Measurements from ENCODE around the gene AGAP1. TPM values are rescaled to one million over a fixed set of nuclear protein-coding genes. Genes with fewer than 3 reads are reported as not detected.

Gene AGAP1
- total RNA-seq, 4 donors from 2014 or later = 5.3 to 30.6 (median 19.2) TPM

DNA sequence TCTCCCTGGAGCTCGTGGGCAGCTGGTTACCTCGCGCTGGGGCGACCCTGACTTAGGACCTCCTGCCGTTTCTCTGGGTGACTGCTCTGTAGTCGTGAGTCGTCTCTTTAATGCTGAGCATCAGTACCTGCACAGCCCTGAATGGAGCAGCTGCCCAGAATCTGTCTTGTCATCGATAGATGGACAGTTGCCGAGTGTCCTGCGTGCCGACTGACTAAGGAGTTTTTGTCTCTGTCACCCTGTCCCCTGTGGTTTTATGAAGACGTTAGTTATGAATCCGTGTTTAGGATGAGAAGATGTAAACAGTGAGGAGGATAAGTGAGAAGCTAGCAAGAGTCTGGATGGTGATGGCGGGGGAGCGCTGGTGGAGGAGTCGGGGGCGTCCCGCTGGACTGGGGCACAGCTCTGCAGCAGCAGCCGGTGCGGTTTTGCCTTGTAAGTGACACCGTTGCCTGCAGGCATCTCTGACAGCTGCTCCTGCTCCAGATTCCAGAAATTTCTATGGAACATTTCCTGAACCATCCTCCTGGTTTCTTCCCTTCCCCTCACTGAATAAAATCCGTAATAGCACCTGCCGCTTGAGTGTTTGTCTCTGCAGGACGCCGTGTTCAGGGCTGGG, 13.3 kb downstream of the AGAP1 start:
- DNase-seq = no peak
- Histone ChIP-seq H3K27me3 (no peaks in the 10 kb centered on the region), H3K4me1 (no peaks in the 10 kb centered on the region), H3K36me3 (no peaks in the 10 kb centered on the region), H3K27ac (no peak overlapping the region), H3K4me3 (no peak overlapping the region), H3K9me3 (no peaks in the 10 kb centered on the region)
- no peak for TF ChIP-seq POLR2A (IDR thresholded peaks at IDR 0.05)
- TF ChIP-seq, protein P1, sequence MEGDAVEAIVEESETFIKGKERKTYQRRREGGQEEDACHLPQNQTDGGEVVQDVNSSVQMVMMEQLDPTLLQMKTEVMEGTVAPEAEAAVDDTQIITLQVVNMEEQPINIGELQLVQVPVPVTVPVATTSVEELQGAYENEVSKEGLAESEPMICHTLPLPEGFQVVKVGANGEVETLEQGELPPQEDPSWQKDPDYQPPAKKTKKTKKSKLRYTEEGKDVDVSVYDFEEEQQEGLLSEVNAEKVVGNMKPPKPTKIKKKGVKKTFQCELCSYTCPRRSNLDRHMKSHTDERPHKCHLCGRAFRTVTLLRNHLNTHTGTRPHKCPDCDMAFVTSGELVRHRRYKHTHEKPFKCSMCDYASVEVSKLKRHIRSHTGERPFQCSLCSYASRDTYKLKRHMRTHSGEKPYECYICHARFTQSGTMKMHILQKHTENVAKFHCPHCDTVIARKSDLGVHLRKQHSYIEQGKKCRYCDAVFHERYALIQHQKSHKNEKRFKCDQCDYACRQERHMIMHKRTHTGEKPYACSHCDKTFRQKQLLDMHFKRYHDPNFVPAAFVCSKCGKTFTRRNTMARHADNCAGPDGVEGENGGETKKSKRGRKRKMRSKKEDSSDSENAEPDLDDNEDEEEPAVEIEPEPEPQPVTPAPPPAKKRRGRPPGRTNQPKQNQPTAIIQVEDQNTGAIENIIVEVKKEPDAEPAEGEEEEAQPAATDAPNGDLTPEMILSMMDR (IDR thresholded peaks at IDR 0.05) = no peak
- intact Hi-C loops (cut with DNase I; ENCODE audit: low total_unique reads) = no loop called here

- Histone ChIP-seq H3K27me3 (no peaks in the 10 kb centered on the region), H3K27ac (no peak overlapping the region), H3K36me3 (no peaks in the 10 kb centered on the region), H3K9me3 (no peaks in the 10 kb centered on the region), H3K4me3 (no peak overlapping the region), H3K4me1 (no peaks in the 10 kb centered on the region)
- no peak for DNase-seq
- no peak for TF ChIP-seq POLR2A (IDR thresholded peaks at IDR 0.05)
- TF ChIP-seq, protein P1 (IDR thresholded peaks at IDR 0.05) = no peak
- intact Hi-C loops (cut with DNase I; ENCODE audit: low total_unique reads) = no loop called here
Observed at GRCh38 chr2:235507928-235508327, 14.1 kb downstream of the AGAP1 start.

DNA sequence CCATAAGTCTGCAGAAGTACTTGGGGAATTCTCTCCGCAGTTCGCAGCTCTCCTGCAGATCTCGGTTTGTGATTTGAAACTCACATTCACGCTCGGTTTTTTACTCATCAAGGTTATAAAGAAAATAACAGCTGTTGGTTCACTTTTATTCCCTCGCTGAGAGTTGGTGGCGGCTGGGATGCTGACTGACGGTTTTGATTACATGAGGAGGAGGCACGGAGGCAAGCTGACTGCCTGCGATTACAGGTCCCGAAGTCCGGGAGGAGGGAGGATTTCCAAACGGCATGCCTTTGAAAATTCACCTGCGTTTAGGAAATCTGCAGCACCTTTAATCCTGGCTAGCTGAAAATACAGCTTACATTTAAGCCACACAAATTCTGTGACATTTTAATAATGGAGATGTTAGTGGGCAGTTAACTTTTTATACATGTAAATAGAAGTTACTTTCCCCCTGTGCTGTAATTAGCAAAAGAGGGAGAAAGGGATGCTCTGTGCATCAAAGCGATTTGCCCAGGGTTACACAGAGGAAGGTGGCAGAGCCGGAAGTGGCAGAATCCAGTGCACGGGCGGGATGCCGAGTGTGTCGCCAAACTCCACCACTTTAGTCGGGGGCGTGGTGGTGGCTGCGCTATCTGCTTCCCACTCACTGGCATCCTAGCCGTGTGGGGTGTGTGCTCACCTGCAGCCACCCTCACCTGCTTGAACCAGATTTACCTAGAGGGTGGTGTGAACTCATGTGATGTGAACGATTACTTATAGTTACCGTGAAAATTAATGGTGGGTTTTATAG, 14.7 kb downstream of the AGAP1 start:
- intact Hi-C loops (cut with DNase I; ENCODE audit: low total_unique reads) = no loop called here
- no peaks in the 10 kb centered on the region for H3K9me3 ChIP-seq
- no peaks in the 10 kb centered on the region for H3K36me3 ChIP-seq
- DNase-seq = no peak
- no peak overlapping the region for H3K27ac ChIP-seq
- no peak for TF ChIP-seq POLR2A (IDR thresholded peaks at IDR 0.05)
- TF ChIP-seq, protein P1 (IDR thresholded peaks at IDR 0.05) = no peak
- H3K4me3 ChIP-seq = no peak overlapping the region
- no peaks in the 10 kb centered on the region for H3K4me1 ChIP-seq
- no peaks in the 10 kb centered on the region for H3K27me3 ChIP-seq

DNA sequence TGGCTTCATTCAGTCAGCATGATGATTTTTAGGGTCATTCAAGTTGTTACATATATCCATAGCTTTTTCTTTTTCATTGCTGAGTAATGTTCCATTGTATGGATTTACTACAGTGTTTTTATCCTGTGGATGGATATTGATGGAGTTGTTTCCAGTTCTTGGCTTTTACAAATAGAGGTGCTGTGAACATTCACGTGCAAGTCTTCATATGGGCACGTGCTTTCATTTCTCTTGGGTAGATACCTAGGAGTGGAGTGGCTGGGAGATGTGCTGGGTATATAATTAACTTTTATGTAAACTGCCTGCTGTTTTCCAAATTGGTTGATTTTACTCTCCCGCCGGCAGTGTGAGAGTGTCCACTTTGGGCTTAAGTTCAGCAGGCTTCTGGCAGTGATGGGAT, 16.5 kb downstream of the AGAP1 start:
- no peaks in the 10 kb centered on the region for H3K36me3 ChIP-seq
- H3K9me3 ChIP-seq = no peaks in the 10 kb centered on the region
- no peak for TF ChIP-seq POLR2A (IDR thresholded peaks at IDR 0.05)
- TF ChIP-seq, protein P1 (IDR thresholded peaks at IDR 0.05) = no peak
- DNase-seq = no peak
- no peak overlapping the region for H3K27ac ChIP-seq
- no peak overlapping the region for H3K4me3 ChIP-seq
- no peaks in the 10 kb centered on the region for H3K4me1 ChIP-seq
- intact Hi-C loops (cut with DNase I; ENCODE audit: low total_unique reads) = no loop called here
- no peaks in the 10 kb centered on the region for H3K27me3 ChIP-seq

- intact Hi-C loops (cut with DNase I; ENCODE audit: low total_unique reads) = no loop called here
- Histone ChIP-seq H3K27me3 (no peaks in the 10 kb centered on the region), H3K27ac (no peak overlapping the region), H3K4me3 (no peak overlapping the region), H3K36me3 (no peaks in the 10 kb centered on the region), H3K9me3 (no peaks in the 10 kb centered on the region), H3K4me1 (no peaks in the 10 kb centered on the region)
- DNase-seq = no peak
- TF ChIP-seq, protein P1 (IDR thresholded peaks at IDR 0.05) = no peak
- no peak for TF ChIP-seq POLR2A (IDR thresholded peaks at IDR 0.05)
Observed at GRCh38 chr2:235511187-235511661, 17.4 kb downstream of the AGAP1 start.

Data from uterus (tissue), 4 donors.